Fibroblast of lung (primary cell): ENCODE measurements around the gene TMC2. TPM values are rescaled to one million over a fixed set of nuclear protein-coding genes. Genes with fewer than 3 reads are reported as not detected.

Experiments used
- DNase-seq, 2 donors: peaks; one replicate each; pipeline versions ENCODE4 v3.0.0 to v3.0.0-alpha.2; 2010; ENCODE audit warnings: low read depth in 2 of 2
- H2AFZ ChIP-seq: 2 replicates; pipeline ENCODE4 v1.5.1; 2012; ENCODE audit warnings: low read length, control low read depth, inconsistent platforms
- H3K27ac ChIP-seq: 2 replicates; pipeline ENCODE4 v1.5.1; 2011; ENCODE audit warnings: low read length, control low read depth; ENCODE audit not compliant: insufficient read depth
- H3K27me3 ChIP-seq: 2 replicates; pipeline ENCODE4 v1.5.1; 2011; ENCODE audit warnings: mild to moderate bottlenecking, low read length; ENCODE audit not compliant: control insufficient read depth, insufficient read depth
- H3K36me3 ChIP-seq: 2 replicates; pipeline ENCODE4 v1.5.1; 2011; ENCODE audit warnings: low read length; ENCODE audit not compliant: control insufficient read depth, insufficient read depth
- H3K4me1 ChIP-seq: 2 replicates; pipeline ENCODE4 v1.5.1; 2011; ENCODE audit warnings: low read length; ENCODE audit not compliant: control insufficient read depth, insufficient read depth; ENCODE audit errors: extremely low read depth
- H3K4me2 ChIP-seq: 2 replicates; pipeline ENCODE4 v1.5.1; 2011; ENCODE audit warnings: low read length, control low read depth; ENCODE audit not compliant: insufficient read depth; ENCODE audit errors: extremely low read depth
- H3K4me3 ChIP-seq, 4 experiments: fragments of 200-600 bp in 1 of 4; sonication (generic) in 1 of 4; replicated peaks in 1 of 4; 2 replicates each; pipeline ENCODE4 v1.5.1; 2011 to 2016; ENCODE audit warnings: low read length in 4 of 4, low read depth in 3 of 4, mild to moderate bottlenecking in 3 of 4, control low read depth in 2 of 4, inconsistent platforms in 1 of 4, mixed read lengths in 1 of 4; ENCODE audit not compliant: insufficient read depth in 1 of 4; ENCODE audit errors: control extremely low read depth in 1 of 4
- H3K79me2 ChIP-seq: 2 replicates; pipeline ENCODE4 v1.5.1; 2012; ENCODE audit warnings: mild to moderate bottlenecking, low read length, inconsistent platforms; ENCODE audit not compliant: control insufficient read depth, insufficient read depth
- H3K9ac ChIP-seq: 2 replicates; pipeline ENCODE4 v1.5.1; 2011; ENCODE audit warnings: mild to moderate bottlenecking, low read length, control low read depth; ENCODE audit not compliant: insufficient read depth
- H3K9me3 ChIP-seq: 2 replicates; pipeline ENCODE4 v1.5.1; 2012; ENCODE audit warnings: low read depth, low read length; ENCODE audit not compliant: control insufficient read depth, insufficient read depth
- H4K20me1 ChIP-seq: 2 replicates; pipeline ENCODE4 v1.5.1; 2011; ENCODE audit warnings: low read length; ENCODE audit not compliant: control insufficient read depth, insufficient read depth; ENCODE audit errors: extremely low read depth
- CTCF ChIP-seq, 2 donors: IDR thresholded peaks in 1 of 2; conservative IDR thresholded peaks in 1 of 2; 1 replicate in 1 of 2; 2 replicates in 1 of 2; pipeline ENCODE4 v1.5.1; 2011 to 2012; ENCODE audit warnings: low read length in 2 of 2, control low read depth in 1 of 2, inconsistent platforms in 1 of 2, low read depth in 1 of 2, mild to moderate bottlenecking in 1 of 2
- EZH2 ChIP-seq: IDR thresholded peaks from 2 replicates; pipeline ENCODE4 v1.5.1; 2012; ENCODE audit warnings: low read length, control low read depth, mild to moderate bottlenecking; ENCODE audit errors: missing control alignments
- polyA plus RNA-seq, 2 donors: library from polyadenylated mRNA; depleted of rRNA in 1 of 2; stranded (reverse) in 1 of 2; unstranded in 1 of 2; fragments of >200 nt; gene quantifications; 2 replicates each; pipeline ENCODE4 v1.2.1, GENCODE V29; 2011 to 2012; ENCODE audit warnings: missing spikeins in 1 of 2
- total RNA-seq: library from RNA; depleted of rRNA; stranded (reverse); fragments of >200 nt; gene quantifications from 2 replicates; pipeline ENCODE4 v1.2.1, GENCODE V29; 2014

TMC2 gene
- total and polyA plus RNA-seq, 2 donors (not counting 1 experiment from before 2014, with no cell fraction given) = under 0.01 TPM; not detected in 1

GRCh38 chr20:2690718-2691117 lies 154.3 kb downstream of the TMC2 start:
- no peaks in the 10 kb centered on the region for H3K36me3 ChIP-seq
- DNase-seq = no peak
- H3K4me1 ChIP-seq = no peaks in the 10 kb centered on the region
- H2AFZ ChIP-seq = no peak overlapping the region
- H3K79me2 ChIP-seq = no peaks in the 10 kb centered on the region
- H3K4me3 ChIP-seq = no peak overlapping the region
- peaks cover 43% of the 10 kb centered on the region for H3K27me3 ChIP-seq
- H3K27ac ChIP-seq = no peak overlapping the region
- no peak overlapping the region for H3K9ac ChIP-seq
- no peaks in the 10 kb centered on the region for H4K20me1 ChIP-seq
- no peak for TF ChIP-seq EZH2
- no peak overlapping the region for H3K4me2 ChIP-seq
- no peaks in the 10 kb centered on the region for H3K9me3 ChIP-seq

DNA sequence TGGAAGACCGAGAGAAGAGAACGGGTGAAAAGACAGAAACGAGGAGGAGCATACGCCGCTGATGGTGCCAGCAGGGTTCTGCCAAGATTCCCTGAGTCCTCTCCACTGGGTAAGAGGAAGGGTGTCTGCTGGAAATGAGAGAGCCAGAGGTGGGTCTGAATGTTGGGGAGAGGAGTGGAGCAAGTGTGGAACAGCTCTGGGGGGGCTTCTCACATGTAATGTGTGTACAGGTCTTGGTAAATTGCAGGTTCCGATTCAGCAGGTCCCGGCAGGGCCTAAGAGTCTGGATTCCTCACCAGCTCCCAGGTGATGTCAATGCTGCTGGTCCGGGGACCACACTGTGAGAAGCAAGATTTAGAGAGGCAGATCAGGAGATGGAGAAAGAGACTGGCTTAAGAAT lies 154.8 kb downstream of the TMC2 start:
- Histone ChIP-seq H3K27ac (no peak overlapping the region), H3K4me2 (no peak overlapping the region), H3K27me3 (peaks cover 43% of the 10 kb centered on the region), H3K9ac (no peak overlapping the region), H4K20me1 (no peaks in the 10 kb centered on the region), H2AFZ (no peak overlapping the region), H3K36me3 (no peaks in the 10 kb centered on the region), H3K9me3 (no peaks in the 10 kb centered on the region), H3K4me1 (no peaks in the 10 kb centered on the region), H3K79me2 (no peaks in the 10 kb centered on the region), H3K4me3 (no peak overlapping the region)
- no peak for DNase-seq
- TF ChIP-seq EZH2 (no peak), CTCF (conservative IDR thresholded peaks at IDR 0.05 in 1 of 2, IDR thresholded peaks at IDR 0.05 in 1 of 2; ENCODE audit: low read depth in 1 of 2, low read length in 2 of 2) (no peak)

Other genes with a start within 250 kb of the TMC2 start
- under 0.01 TPM in 1 of 2 replicates, not detected in the other for gene TGM3, start 240.6 kb upstream of the TMC2 start, total RNA-seq
- gene TGM3, start 240.6 kb upstream of the TMC2 start, polyA plus RNA-seq = not detected in 2 replicates
- not detected in 2 replicates for gene TGM6, start 155.7 kb upstream of the TMC2 start, total RNA-seq
- not detected in 2 replicates for gene TGM6, start 155.7 kb upstream of the TMC2 start, polyA plus RNA-seq
- gene SNRPB, start 65.8 kb upstream of the TMC2 start, total RNA-seq = 78.9 and 82.7 TPM in 2 replicates
- gene SNRPB, start 65.8 kb upstream of the TMC2 start, polyA plus RNA-seq = 104 and 159 TPM in 2 replicates
- 13.1 and 15.0 TPM in 2 replicates for gene ZNF343, start 27.7 kb upstream of the TMC2 start, total RNA-seq
- gene ZNF343, start 27.7 kb upstream of the TMC2 start, polyA plus RNA-seq = 7.8 and 11.2 TPM in 2 replicates
- 114 and 117 TPM in 2 replicates for gene NOP56, start 116.1 kb downstream of the TMC2 start, total RNA-seq
- gene NOP56, start 116.1 kb downstream of the TMC2 start, polyA plus RNA-seq = 108 and 180 TPM in 2 replicates
- gene IDH3B, start 127.6 kb downstream of the TMC2 start, total RNA-seq = 77.0 and 86.0 TPM in 2 replicates
- 98.2 and 130 TPM in 2 replicates for gene IDH3B, start 127.6 kb downstream of the TMC2 start, polyA plus RNA-seq
- 0.99 and 2.1 TPM in 2 replicates for gene EBF4, start 156.2 kb downstream of the TMC2 start, total RNA-seq
- 0.16 and 0.35 TPM in 2 replicates for gene EBF4, start 156.2 kb downstream of the TMC2 start, polyA plus RNA-seq